Medulla oblongata (tissue), 1 donor: Measurements from ENCODE around the gene PPP2R5E.
"Not testable (repeated sequence)": the region's sequence is repeated elsewhere in the genome, so short reads cannot be mapped to it uniquely, and the experiment has no call there.

Source experiments
- DNase-seq: peaks from one replicate; pipeline ENCODE4 v3.0.0-alpha.2; 2015; ENCODE audit errors: extremely low spot score

Gene PPP2R5E

DNA sequence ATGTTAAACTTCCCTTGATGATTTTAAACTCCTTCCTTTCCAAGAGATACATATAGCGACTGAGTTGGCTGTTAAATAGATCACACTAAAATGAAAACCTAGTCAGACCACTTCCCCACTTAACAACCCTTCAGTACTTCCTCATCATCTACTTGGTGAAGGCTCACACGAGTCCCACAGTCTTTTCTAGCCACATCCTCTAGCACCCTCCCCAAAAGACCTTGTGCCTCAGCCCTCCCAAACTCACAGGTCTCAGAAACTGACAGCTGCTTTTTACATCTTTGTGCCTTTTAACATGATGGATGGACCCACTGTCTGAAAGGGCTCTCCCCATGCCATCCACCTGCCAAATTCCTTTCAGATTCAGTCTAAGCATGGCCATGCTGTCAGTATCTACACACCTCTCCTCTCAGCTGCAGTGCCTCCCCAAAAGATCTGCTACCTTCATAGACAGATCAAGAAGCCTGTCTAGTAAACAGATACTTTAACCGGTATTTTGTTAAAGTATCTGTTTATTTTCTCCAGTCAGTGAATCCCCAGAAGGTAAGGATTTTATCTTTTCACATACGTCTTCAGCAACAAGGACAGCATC, 159.3 kb downstream of the PPP2R5E start:
- no peak for DNase-seq

DNA sequence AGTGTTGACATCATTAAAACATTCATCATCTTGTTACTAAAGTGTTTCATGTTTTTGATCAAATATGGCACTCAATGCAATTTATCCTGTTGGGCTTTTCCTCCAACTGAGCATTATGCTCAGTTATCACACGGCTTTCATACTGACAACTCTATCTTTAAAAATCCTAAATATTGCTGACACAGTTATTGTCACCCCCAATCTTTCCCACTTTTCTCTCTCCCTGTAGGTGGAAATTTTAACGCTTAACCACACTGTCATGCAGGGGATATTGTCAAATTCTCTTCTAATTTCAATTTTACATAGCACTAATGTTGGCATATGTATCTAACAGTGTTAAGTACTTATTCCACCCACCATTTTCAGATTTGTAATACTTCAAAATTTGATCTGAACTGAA, 164.7 kb downstream of the PPP2R5E start:
- no peak for DNase-seq

DNA sequence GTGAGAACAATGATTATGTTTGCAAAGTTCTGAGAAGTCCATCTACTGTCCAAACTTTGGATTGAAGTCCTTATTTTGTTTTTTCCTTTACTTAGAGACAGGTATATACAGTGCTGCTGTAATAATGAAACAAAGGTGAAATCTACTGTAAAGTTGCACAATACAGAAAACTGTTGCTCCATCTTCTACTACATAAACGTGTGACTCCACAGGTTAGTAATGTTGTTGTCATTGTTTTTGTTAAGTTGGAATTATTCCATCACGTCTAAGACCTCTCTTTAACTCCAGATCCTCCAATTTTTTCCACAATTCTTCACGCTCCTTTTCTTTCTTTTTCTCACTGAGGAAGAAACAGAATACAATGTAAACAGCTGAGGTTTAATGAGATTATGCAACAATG, 167.4 kb downstream of the PPP2R5E start:
- DNase-seq: no peak

DNA sequence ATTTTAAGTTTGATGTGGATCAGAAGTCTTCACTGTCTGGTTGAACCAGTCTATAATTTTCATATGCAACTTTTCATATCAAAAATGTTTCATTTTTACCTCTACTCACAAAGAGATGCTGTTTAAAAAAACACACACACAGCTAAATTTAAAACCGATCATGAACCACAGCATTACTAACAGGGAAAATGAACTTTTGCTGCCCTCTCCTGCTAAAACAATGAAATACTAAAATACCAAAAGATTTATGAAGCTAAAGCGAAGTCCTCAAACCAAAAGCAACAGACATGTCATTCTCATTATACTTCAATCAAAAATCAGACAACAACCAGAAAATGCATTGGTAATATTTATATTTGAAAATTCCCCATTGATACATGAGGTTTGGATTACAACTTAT, 171.6 kb downstream of the PPP2R5E start:
- not testable (repeated sequence) for DNase-seq

DNA sequence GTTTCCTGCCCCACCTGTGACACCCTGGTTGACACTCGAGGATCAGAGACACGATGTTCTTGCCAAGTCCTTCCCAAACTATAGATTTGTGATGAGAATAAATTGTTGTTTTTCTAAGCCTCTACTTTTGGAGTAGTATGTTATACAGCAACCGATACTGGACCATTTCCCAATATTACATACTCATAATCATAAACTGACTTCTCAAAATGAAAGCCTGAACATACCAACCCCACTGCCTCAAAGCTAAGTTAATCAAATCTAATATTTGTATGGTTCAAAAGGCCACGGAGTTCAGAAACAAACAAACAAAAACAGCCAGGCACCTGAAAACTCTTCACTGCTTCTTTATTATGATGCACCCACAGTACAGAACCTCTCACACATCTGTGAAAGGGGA, 172.1 kb downstream of the PPP2R5E start:
- no peak for DNase-seq

DNA sequence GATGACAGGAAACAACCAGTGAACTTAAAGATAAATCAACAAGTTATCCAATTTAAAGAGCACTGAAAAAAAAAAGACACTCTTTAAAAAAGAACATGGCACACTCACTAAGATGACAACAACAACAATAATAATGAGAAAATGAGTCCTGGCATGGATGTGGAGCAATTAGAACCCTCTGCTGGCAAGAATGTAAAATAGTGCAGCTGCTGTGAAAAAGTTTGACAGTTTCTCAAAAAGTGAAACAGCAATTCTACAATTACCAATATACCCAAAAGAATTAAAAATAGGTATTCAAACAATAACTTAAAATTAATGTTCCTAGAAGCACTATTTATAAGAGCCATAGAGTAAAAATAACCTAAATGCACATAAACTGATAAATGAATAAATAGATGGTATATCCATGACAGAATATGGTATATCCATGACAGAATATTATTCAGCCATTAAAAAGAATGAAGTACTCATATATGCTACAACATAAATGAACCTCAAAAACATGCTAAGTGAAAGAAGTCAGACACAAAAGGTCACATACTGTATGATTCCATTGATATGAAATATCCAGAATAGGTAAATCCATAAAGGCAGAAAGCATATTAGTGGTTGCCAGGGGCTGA, 175.3 kb downstream of the PPP2R5E start:
- no peak for DNase-seq

DNA sequence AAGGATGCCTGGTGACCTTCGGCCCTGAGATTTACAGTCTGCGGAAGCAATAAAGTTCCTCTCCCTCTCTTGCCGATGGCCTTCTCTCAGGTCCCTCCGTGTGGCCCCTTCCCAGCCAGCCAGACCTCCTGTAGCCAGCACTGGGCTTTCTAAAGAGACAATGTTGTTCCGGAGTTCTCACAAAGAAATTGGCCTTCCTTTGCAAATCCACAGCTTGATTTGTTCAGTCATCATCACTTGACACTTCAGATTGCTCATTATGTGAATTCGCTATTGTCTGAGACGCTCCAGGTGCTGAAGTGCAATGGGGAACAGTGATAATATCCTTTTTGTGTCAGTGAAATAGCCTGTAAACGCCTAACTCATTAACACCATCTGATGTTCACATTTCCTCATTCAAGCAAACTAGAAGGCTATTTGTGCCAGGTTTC, 180.8 kb downstream of the PPP2R5E start:
- no peak for DNase-seq

DNA sequence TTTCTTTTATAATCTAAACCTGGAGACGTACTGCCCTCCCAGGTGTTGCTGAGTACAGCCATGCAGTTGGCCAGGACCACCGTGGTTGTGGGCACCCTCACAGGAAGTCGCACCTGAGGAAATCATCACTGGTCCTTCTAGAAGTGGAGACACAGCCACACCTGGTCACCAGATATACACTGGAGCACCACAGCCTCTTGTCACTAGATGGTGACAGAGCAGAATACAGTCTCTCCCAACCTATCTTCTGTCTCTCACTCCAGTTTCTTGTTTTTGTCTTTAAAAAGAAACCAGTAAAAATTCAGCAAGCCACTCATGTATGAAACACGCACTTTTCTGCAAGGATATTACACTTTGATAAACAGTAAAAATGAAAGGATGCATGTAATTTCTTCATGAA, 181.4 kb downstream of the PPP2R5E start:
- no peak for DNase-seq

DNA sequence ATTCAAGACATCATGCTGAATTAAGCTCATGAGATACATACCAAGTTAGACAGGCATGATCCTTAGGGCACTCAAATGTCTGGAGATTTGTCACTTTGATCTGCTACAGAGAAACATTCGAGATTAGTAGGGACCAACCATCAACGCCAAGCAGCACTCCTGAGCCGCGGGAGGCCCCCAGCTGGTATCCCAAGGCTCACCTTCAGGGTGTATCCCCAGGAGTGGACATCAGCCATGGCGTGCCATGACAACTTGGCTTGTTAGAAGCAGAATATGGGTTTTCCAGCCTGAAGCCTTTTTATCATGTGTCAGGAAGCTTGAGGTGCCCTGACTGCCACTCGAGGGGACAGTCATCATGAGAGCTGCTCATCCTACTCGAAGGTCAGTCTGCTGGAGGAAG, 185.3 kb downstream of the PPP2R5E start:
- DNase-seq: no peak

DNA sequence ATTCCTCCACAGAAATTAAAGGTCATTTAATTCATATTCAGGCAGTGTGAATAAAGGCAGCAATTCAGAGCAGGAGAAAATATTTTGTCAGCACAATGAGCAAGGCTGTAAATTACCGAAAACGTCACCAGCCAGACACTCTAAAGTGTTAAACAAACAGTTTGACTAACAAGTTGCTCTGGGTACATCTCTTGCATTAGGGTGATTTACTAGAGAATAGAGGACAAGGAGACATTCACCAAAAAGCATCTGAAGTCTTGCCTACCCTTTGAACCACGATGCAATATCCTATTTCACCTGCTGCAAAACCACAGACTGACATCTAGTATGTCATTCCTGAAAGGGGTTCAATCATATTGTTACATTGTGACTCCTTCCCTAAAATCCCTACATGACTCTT, 197.4 kb downstream of the PPP2R5E start:
- no peak for DNase-seq

DNA sequence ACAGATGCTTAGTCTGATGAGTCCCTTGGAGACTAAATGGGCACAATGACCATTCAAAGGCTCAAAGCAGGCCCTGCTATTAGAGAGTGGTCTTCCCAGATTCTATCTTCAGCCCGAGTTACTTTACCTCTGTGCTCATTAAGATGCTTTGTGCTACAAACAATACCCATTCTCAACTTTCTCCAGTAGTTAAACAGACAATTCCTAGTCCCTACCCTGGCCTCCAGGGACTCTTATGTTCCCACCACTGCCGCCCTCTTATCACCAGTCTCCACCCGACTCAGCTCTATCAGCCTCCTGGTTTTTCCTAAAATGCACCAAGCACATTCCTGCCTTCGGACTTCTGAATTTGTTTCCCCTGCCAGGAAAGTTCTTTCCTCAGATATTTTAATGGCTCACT, 198.8 kb downstream of the PPP2R5E start:
- DNase-seq: no peak

DNA sequence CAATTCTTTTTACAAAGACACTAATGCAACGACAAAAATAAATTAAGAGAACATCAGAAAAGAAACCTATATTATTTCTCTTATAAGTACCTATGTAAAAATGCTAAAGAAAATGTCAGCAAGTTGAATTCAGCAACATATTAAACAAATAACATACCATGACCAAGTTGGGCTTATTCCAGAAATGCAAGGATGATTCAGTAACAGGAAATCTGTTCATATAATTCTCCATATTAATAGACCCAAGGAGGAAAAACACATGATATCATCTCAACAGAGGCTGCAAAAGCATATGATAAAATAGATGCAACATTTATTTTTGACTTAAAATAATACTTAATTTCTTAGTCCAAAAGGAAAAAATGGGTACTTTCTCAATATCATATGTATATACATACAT, 199.3 kb downstream of the PPP2R5E start:
- no peak for DNase-seq

DNA sequence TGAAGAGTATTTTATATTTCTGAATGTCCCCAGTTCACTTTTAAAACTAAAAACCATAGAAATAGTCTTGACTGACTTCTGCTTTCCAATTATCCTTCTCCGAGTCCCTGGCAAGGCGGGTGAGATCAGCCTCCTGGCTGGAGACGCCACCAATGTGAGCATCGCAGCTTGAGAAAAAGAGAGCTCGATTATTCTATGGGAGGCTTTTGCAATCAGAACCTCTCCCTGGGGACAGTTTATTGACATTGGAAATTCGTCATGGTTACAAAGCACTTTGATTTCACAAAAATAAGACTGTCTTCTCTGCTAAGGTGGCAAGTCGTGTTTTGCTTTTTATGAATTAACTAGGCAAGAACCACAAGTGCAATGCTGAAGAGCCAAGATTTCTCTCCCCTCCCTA, 200.8 kb downstream of the PPP2R5E start:
- DNase-seq: no peak

DNA sequence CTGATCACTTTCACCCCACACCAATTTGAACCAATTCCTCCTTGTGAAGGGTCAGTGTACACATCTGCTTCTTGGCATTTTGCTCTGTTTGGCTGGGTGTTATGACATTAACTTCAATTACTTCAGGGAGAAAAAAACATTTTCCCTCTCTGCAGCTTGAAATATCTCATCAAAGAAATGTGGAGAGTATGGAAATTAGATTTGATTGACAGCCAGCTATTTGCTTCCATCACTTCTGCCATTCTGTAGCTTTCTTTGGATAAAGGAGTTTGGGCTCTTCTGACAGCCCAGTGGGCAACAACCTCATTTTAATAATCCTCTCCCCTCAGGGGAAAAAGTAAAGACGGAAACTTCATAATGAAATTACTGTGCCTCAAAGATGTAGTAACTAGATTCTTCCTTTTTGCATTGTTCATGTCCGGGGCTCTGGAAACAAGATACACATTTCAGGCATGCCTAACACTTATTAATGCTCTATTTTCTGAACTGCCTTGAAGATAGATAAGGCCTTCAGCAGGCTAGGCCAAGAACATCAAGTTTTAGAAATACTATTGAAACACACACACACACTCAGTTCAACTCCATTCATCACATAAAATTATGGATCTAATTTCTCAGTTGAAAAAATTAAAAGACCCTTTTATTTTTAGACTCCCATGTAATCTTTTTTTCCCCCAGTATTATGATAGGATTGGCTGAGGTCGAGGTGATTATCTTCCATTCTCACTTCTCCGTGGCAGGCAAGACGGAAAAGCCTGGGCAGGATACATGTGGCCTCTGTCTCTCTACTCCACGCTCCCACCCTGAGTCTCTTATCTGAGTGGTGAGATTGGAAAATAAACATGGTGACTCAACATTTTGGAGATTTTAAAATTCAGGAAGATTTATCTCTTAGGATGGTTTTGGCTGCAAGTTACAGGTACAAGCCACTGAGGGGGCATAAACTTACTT, 214.1 kb downstream of the PPP2R5E start:
- DNase-seq: no peak

DNA sequence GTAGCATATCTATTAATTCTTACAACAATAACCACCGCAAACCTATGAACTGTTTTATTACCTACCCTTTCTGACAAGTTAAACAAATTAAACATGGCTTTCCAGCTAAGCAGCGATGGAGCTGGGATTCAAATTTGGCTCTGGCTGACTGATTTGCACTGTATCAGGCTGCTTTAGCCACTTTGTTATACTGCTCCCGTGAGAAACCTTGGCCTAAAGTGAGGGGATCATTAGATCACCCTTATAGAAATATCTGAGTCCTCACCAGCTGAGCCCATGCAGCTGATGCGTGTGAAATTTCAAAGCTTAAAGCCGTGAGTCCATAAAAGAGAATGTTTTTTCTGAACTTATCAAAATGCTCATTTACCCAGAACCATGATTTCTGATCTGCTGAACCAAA, 216.3 kb downstream of the PPP2R5E start:
- DNase-seq: no peak

DNA sequence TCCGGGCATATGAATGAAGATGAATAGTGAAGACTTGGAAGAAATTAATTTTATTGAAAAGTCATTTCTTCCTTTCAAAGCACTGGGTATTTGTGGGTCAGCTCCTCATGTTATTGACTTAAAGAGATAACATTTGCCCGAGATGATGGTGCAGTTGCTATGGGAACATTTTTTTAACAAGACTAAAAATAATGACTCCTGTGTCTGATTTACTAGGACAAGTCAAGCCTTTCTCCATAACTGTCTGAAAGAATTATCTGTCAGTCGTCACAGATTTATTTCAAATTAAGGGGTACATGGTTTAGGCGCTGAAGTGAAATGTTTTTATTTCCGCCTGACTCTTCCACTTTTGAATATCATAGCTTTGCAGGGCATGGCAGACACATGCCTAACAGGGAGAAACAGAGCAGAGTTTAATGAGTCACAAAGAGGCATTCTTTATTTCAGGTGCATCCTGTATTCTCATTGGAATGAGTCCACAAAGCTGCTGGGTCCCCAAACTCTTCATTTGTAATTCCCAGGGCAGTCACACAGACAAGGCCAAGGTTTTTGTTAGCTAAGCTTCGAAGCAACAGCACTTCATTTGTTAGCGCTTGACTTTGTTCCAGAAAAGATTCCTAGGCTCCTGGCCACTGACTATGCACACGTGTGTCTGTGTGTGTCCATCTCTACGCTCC, 220.1 kb downstream of the PPP2R5E start:
- DNase-seq: no peak

DNA sequence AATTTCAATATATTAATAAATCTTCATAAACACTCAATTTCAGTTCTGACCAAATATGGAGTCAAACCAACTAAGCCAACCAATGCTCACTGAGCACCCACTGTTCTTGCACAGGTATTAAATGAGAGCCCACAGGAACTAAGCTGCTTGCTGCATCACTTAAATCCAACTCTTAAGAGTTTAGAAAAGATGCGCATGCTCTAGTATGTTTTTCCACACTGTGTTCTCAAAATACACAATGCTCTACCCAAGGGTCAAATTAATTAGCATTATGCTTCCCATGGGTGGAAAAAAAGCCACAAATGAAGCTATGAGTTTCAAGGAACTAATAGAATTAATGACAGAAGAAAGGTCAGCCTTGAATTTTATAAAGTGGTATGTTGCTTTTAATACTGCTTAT, 220.7 kb downstream of the PPP2R5E start:
- DNase-seq: no peak
